Sigmoid colon (tissue), 7 donors: Measurements from ENCODE around the gene HOXB4. TPM values are rescaled to one million over a fixed set of nuclear protein-coding genes. Genes with fewer than 3 reads are reported as not detected.
"Not testable (repeated sequence)": the region's sequence is repeated elsewhere in the genome, so short reads cannot be mapped to it uniquely, and the experiment has no call there.

Experiments
- DNase-seq: peaks from one replicate; pipeline ENCODE4 v3.0.0-alpha.2; 2019
- H3K27ac ChIP-seq, 4 donors: fragments of 200-600 bp; sonication (generic); one replicate each; pipeline ENCODE4 v1.5.1; 2016 to 2019; ENCODE audit warnings: mild to moderate bottlenecking in 1 of 4
- H3K27me3 ChIP-seq, 3 donors: fragments of 200-600 bp; sonication (generic); one replicate each; pipeline ENCODE4 v1.5.1; 2019; ENCODE audit warnings: mild to moderate bottlenecking in 1 of 3
- H3K36me3 ChIP-seq, 4 donors: fragments of 200-600 bp; sonication (generic); one replicate each; pipeline ENCODE4 v1.5.1; 2016 to 2019
- H3K4me1 ChIP-seq, 4 donors: fragments of 200-600 bp; sonication (generic); one replicate each; pipeline ENCODE4 v1.5.1; 2017 to 2019
- H3K4me3 ChIP-seq, 4 donors: fragments of 200-600 bp; sonication (generic); one replicate each; pipeline ENCODE4 v1.5.1; 2017 to 2019; ENCODE audit warnings: mild to moderate bottlenecking in 2 of 4, moderate library complexity in 1 of 4
- H3K9me3 ChIP-seq, 4 donors: fragments of 200-600 bp in 3 of 4; sonication (generic) in 3 of 4; one replicate each; pipeline versions ENCODE4 v1.5.1 to v1.6.1; 2013 to 2019
- CTCF ChIP-seq, 4 experiments: fragments of 450-650 bp in 3 of 4; fragments of 200-600 bp in 1 of 4; IDR thresholded peaks; one replicate each; pipeline ENCODE4 v1.5.1; 2016 to 2019; ENCODE audit warnings: antibody characterized with exemption in 4 of 4, mild to moderate bottlenecking in 3 of 4, moderate library complexity in 2 of 4
- EP300 ChIP-seq, 4 donors: sonication (generic); formaldehyde crosslinking; IDR thresholded peaks; one replicate each; pipeline ENCODE4 v1.6.1; 2017; ENCODE audit warnings: antibody characterized with exemption in 4 of 4
- POLR2A ChIP-seq, 2 donors: fragments of 450-650 bp; IDR thresholded peaks; one replicate each; pipeline ENCODE4 v1.6.1; 2016; ENCODE audit warnings: antibody characterized with exemption in 2 of 2, mild to moderate bottlenecking in 2 of 2, moderate library complexity in 2 of 2
- POLR2AphosphoS5 ChIP-seq, 4 donors: sonication (generic); formaldehyde crosslinking; IDR thresholded peaks; one replicate each; pipeline ENCODE4 v1.6.1; 2017; ENCODE audit warnings: antibody characterized with exemption in 4 of 4
- WGBS, 2 donors: extraction: QIAGEN DNeasy Blood & Tissue Kit; methylation state at CpG; one replicate each; pipeline ENCODE4 v1.1.7; 2013; 5-methylcytosine and 5-hydroxymethylcytosine counted together
- intact Hi-C: fragments of 100-400 bp; cut with DNase I; formaldehyde crosslinking; loops from one replicate; pipeline ENCODE4 v1.15.1; 2023
- polyA plus RNA-seq, 3 donors: library from polyadenylated mRNA; stranded (reverse); fragments of 200-250 nt; gene quantifications; one replicate each; pipeline ENCODE4 v1.2.3, GENCODE V29; 2013
- total RNA-seq, 4 donors: library from RNA; depleted of rRNA; stranded (reverse); fragments of >200 nt; gene quantifications; one replicate each; pipeline ENCODE4 v1.1.0, GENCODE V29; 2016
- donor health status: healthy with polysubstance abuse.
- donor health status: Bipolar disorder and iron deficiency.
- donor health status: healthy.

HOXB4 gene
- total and polyA plus RNA-seq, 7 donors, result 0.23 to 8.3 (median 4.6) TPM

- Histone ChIP-seq H3K4me1 (peaks cover 0 to 16% (median 14%) of the 10 kb centered on the region in 4 donors), H3K36me3 (no peaks in the 10 kb centered on the region), H3K27ac (no peak overlapping the region), H3K27me3 (no peaks in the 10 kb centered on the region), H3K9me3 (no peaks in the 10 kb centered on the region), H3K4me3 (no peak overlapping the region)
- TF ChIP-seq CTCF (IDR thresholded peaks at IDR 0.05) (no peak), POLR2AphosphoS5 (IDR thresholded peaks at IDR 0.05) (no peak), POLR2A (IDR thresholded peaks at IDR 0.05) (no peak), EP300 (IDR thresholded peaks at IDR 0.05) (no peak)
- DNase-seq, result no peak
- intact Hi-C loops, result no loop called here
- 87 to 98% methylated on average over 3 of the region's 3 CpGs for WGBS, 2 donors
Measured at GRCh38 chr17:48537316-48537715, 40.8 kb downstream of the HOXB4 start.

DNA sequence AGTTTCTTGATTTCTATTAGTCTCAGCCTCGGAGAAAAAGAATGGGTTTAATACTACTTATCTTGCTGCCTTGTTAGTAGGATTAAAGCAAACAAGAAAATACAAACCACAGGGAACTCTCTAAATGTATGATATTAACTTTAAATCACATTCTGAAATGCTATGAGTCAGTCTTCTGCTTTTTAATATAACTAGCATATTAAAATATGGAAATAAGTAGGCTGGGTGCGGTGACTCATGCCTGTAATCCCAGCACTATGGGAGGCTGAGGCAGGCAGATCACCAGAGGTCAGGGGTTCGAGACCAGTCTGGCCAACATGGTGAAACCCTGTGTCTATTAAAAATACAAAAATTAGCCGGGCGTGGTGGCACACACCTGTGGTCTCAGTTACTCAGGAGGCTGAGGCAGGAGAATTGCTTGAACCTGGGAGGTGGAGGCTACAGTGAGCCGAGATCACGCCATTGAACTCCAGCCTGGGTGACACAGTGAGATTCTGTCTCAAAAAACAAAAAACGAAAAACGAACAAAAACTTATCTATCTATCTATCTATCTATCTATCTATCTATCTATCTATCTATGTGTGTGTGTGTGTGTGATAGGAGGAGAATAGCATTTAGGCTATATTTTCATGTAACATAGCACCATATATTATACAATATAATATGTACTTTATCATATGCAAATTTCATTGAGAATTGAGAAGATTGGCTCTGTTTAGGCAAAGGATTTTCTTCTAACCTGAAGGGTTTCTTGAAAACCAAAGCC is 42.2 kb downstream of the HOXB4 start:
- WGBS, 2 donors, result 89 to 95% methylated on average over 9 of the region's 9 CpGs
- H3K27ac ChIP-seq, DNase-seq, H3K9me3 ChIP-seq, H3K4me3 ChIP-seq, H3K36me3 ChIP-seq, intact Hi-C loops, H3K27me3 ChIP-seq: not testable (repeated sequence)
- H3K4me1 ChIP-seq, result peaks cover 0 to 12% (median 12%) of the 10 kb centered on the region in 4 donors

GRCh38 chr17:48532261-48532660 is 45.9 kb downstream of the HOXB4 start:
- Histone ChIP-seq H3K4me1 (peaks cover 0 to 6% (median 3%) of the 10 kb centered on the region in 4 donors), H3K9me3 (no peaks in the 10 kb centered on the region), H3K4me3 (no peak overlapping the region), H3K27ac (no peak overlapping the region), H3K36me3 (no peaks in the 10 kb centered on the region), H3K27me3 (no peaks in the 10 kb centered on the region)
- no peak for DNase-seq
- TF ChIP-seq POLR2A (IDR thresholded peaks at IDR 0.05), result no peak
- WGBS, 2 donors, result 86 to 92% methylated on average over 8 of the region's 8 CpGs
- intact Hi-C loops, result no loop called here

DNA sequence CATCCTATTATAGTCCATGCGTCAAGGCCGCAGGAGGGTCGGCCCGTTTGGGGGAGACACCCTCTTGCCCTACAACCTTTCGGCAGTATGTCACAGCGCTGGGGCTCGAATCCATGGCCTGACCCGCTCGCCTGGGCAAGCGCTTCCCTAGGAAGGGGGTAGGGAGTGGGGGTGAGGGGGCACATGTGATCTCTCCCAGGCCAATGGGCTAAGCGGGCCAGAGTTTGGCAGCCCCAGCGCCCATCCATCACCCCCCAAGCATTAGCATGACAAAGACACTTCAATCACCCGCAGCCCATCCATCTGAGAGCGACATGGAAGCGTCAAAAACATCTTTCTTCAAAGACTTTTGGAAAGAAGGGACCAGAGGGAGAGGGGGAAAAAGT is 47.3 kb downstream of the HOXB4 start, which contains the start of gene HOXB1:
Gene HOXB1, minus strand, starts transcription at position 125 of the 386 bp plus-strand sequence. Its CDS starts 107 bp downstream, at position 18.
- no peak for DNase-seq
- peaks cover 0 to 11% (median 9%) of the 10 kb centered on the region in 4 donors for H3K4me1 ChIP-seq
- H3K4me3 ChIP-seq, result no peak within 1 kb of the TSS
- no peaks in the 10 kb centered on the region for H3K36me3 ChIP-seq
- no peaks in the 10 kb centered on the region for H3K9me3 ChIP-seq
- 92 to 94% methylated on average over 15 of the region's 15 CpGs for WGBS, 2 donors
- TF ChIP-seq POLR2AphosphoS5 (IDR thresholded peaks at IDR 0.05) (no peak), EP300 (IDR thresholded peaks at IDR 0.05) (no peak), CTCF (IDR thresholded peaks at IDR 0.05) (no peak), POLR2A (IDR thresholded peaks at IDR 0.05) (no peak)
- no peak within 1 kb of the TSS for H3K27ac ChIP-seq
- intact Hi-C loops, result no loop called here
- no peaks in the 10 kb centered on the region for H3K27me3 ChIP-seq

GRCh38 chr17:48530208-48530886 is 47.8 kb downstream of the HOXB4 start:
- Histone ChIP-seq H3K27ac (no peak overlapping the region), H3K27me3 (no peaks in the 10 kb centered on the region), H3K4me1 (peaks cover 0 to 11% (median 9%) of the 10 kb centered on the region in 4 donors), H3K4me3 (no peak overlapping the region), H3K9me3 (no peaks in the 10 kb centered on the region), H3K36me3 (no peaks in the 10 kb centered on the region)
- TF ChIP-seq POLR2AphosphoS5 (IDR thresholded peaks at IDR 0.05), result no peak
- TF ChIP-seq POLR2A (IDR thresholded peaks at IDR 0.05), result no peak
- TF ChIP-seq CTCF (IDR thresholded peaks at IDR 0.05), result no peak
- no peak for DNase-seq
- WGBS, 2 donors, result 94 to 96% methylated on average over 37 of the region's 37 CpGs
- intact Hi-C loops, result no loop called here
